ENCODE results near the gene TECR. TPM values are rescaled to one million over a fixed set of nuclear protein-coding genes. Genes with fewer than 3 reads are reported as not detected.
A peak's percentile ranks its signal among the peaks of the same experiment; 100 is the strongest.

Gene TECR
- total and polyA plus RNA-seq, 2 donors (not counting 3 experiments of a cell fraction or from before 2014, with no cell fraction given), result 109 to 193 TPM

GRCh38 chr19:14516048-14516534 lies 13.3 kb upstream of the TECR start:
- DNase-seq (ENCODE audit: low read depth, low spot score), result no peak
- peaks cover 33% of the 10 kb centered on the region for H3K79me2 ChIP-seq (ENCODE audit: control insufficient read depth, insufficient read depth, low read length)
- H2AFZ ChIP-seq (ENCODE audit: low read depth, low read length), result no peak overlapping the region
- peak; percentile 15 for FAIRE-seq
- ChIA-PET CTCF (interaction anchor here (0.9 to 2.9 kb wide), 4 partner anchors 9 to 37 kb away, joined by 3 to 22 read pairs (median 9); no protein-coding TSS in a partner anchor), POLR2A (interaction anchor here (0.6 to 2.8 kb wide), 2 partner anchors 18 to 48 kb away, joined by 6 to 22 read pairs; no protein-coding TSS in a partner anchor)
- H3K4me3 ChIP-seq (replicated peaks in 1 of 3; ENCODE audit: insufficient read depth in 1 of 3, low read depth in 1 of 3, low read length in 3 of 3), result peak overlapping the region in 2 of 3 experiments; percentile 1 to 85
- H3K9me3 ChIP-seq (replicated peaks; ENCODE audit: control insufficient read depth, insufficient read depth, low read length), result no peaks in the 10 kb centered on the region
- H3K9ac ChIP-seq (replicated peaks; ENCODE audit: extremely low read depth, insufficient read depth, low read length), result peak overlapping the region; percentile 24
- H3K4me1 ChIP-seq (ENCODE audit: control insufficient read depth, extremely low read depth, insufficient read depth, low read length), result peaks cover 35% of the 10 kb centered on the region
- intact Hi-C loops (cut with micrococcal nuclease), result no loop called here
- no peak overlapping the region for H3K27ac ChIP-seq (ENCODE audit: insufficient read depth, low read depth, low read length)
- BruUV-seq (replicated peaks), result no TSS peak
- no peaks in the 10 kb centered on the region for H4K20me1 ChIP-seq (replicated peaks; ENCODE audit: control insufficient read depth, extremely low read depth, insufficient read depth, low read length)
- peak overlapping the region; percentile 94 for H3K4me2 ChIP-seq (ENCODE audit: insufficient read depth, low read length)
- dilution Hi-C loops (cut with MboI; ENCODE audit: extremely low pct_ligation_motif_present, low sequenced_read_pairs), result no loop called here
- H3K36me3 ChIP-seq (ENCODE audit: control insufficient read depth in 2 of 2, extremely low read depth in 1 of 2, insufficient read depth in 2 of 2, low read length in 2 of 2), result peaks cover 12 to 13% of the 10 kb centered on the region in 2 experiments
- no peaks in the 10 kb centered on the region for H3K27me3 ChIP-seq (ENCODE audit: control insufficient read depth in 2 of 2, insufficient read depth in 2 of 2, low read length in 2 of 2)
- no peaks in the 10 kb centered on the region for H3K9me1 ChIP-seq (replicated peaks; ENCODE audit: control insufficient read depth, extremely low read depth, insufficient read depth, low read length)
- TF ChIP-seq GATA2 (IDR thresholded peaks at IDR 0.05; ENCODE audit: insufficient read depth, insufficient read length, low read depth, low read length), result no peak
- no peak for TF ChIP-seq POLR2AphosphoS5 (IDR thresholded peaks at IDR 0.05; ENCODE audit: insufficient read depth, low read depth, low read length)

DNA sequence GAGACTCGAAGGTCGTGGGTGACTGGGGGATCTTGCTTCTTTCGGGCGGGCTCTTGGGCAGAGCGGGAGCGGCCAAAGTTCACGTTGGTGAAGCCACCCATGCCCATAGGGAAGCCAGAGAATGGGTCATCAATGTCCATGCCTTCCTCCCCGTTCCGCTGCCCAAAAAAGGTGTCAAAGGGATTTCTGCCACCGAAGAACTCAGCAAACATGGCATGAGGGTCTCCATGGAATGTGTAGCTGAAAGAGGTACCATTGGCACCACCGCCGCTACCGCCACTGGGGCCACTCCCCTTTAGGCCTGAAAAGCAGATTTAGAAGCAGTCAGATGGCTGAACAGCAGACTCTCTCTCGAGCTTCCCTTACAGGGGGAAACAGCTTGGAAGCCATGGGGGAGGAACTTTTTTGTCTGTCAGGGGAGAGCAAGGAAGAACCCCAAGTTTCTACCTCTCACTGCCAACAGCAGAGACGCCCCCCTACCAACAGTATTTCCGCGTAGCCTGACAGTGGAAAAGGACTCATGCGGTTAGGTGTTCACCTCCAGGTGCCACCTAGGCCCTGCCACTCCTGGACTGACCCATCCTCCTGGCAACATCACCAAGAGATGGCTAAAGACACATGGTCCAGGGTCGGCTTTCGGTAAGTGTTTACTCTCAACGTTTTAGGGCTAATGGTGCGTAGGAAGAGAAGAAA lies 12.5 kb upstream of the TECR start:
- Histone ChIP-seq H3K9ac (replicated peaks; ENCODE audit: extremely low read depth, insufficient read depth, low read length) (peak overlapping the region; percentile 98), H3K4me2 (ENCODE audit: insufficient read depth, low read length) (peak overlapping the region; percentile 94), H3K79me2 (ENCODE audit: control insufficient read depth, insufficient read depth, low read length) (peaks cover 33% of the 10 kb centered on the region), H3K27ac (ENCODE audit: insufficient read depth, low read depth, low read length) (peak overlapping the region; percentile 3), H3K9me3 (replicated peaks; ENCODE audit: control insufficient read depth, insufficient read depth, low read length) (no peaks in the 10 kb centered on the region), H2AFZ (ENCODE audit: low read depth, low read length) (no peak overlapping the region), H4K20me1 (replicated peaks; ENCODE audit: control insufficient read depth, extremely low read depth, insufficient read depth, low read length) (no peaks in the 10 kb centered on the region), H3K4me3 (replicated peaks in 1 of 3; ENCODE audit: insufficient read depth in 1 of 3, low read depth in 1 of 3, low read length in 3 of 3) (peak overlapping the region; percentile 59 to 93 (median 85)), H3K4me1 (ENCODE audit: control insufficient read depth, extremely low read depth, insufficient read depth, low read length) (peaks cover 36% of the 10 kb centered on the region), H3K36me3 (ENCODE audit: control insufficient read depth in 2 of 2, extremely low read depth in 1 of 2, insufficient read depth in 2 of 2, low read length in 2 of 2) (peaks cover 12 to 13% of the 10 kb centered on the region in 2 experiments), H3K27me3 (ENCODE audit: control insufficient read depth in 2 of 2, insufficient read depth in 2 of 2, low read length in 2 of 2) (no peaks in the 10 kb centered on the region), H3K9me1 (replicated peaks; ENCODE audit: control insufficient read depth, extremely low read depth, insufficient read depth, low read length) (no peaks in the 10 kb centered on the region)
- peak; percentile 31 for FAIRE-seq
- intact Hi-C loops (cut with micrococcal nuclease) (loop anchor here (1.0 kb wide), 2 partner anchors 10 to 21 kb away; partner anchors contain the start of gene GIPC1), dilution Hi-C loops (cut with MboI; ENCODE audit: extremely low pct_ligation_motif_present, low sequenced_read_pairs) (no loop called here)
- peak; percentile 21 for DNase-seq (ENCODE audit: low read depth, low spot score)
- TSS peak; percentile 28 for BruUV-seq (replicated peaks)
- ChIA-PET CTCF (interaction anchor here (1.0 to 2.9 kb wide), 8 partner anchors 11 to 44 kb away, joined by 3 to 22 read pairs (median 9); partner anchors contain the start of gene PTGER1), POLR2A (interaction anchor here (0.6 to 2.8 kb wide), 5 partner anchors 9 to 414 kb away, joined by 3 to 27 read pairs (median 7); no protein-coding TSS in a partner anchor)
- TF ChIP-seq EZH2 (IDR thresholded peaks at IDR 0.05; ENCODE audit: borderline replicate concordance, low read depth, low read length, severe bottlenecking) (no peak), FOS (IDR thresholded peaks at IDR 0.05; ENCODE audit: borderline replicate concordance, insufficient read depth, low read length) (no peak), POLR2AphosphoS5 (IDR thresholded peaks at IDR 0.05; ENCODE audit: insufficient read depth, low read depth, low read length) (no peak), GATA2 (IDR thresholded peaks at IDR 0.05; ENCODE audit: insufficient read depth, insufficient read length, low read depth, low read length) (no peak), CTCF (IDR thresholded peaks at IDR 0.05; ENCODE audit: extremely low read depth in 1 of 2, insufficient read depth in 1 of 2, low read depth in 1 of 2, low read length in 2 of 2) (no peak), JUN (IDR thresholded peaks at IDR 0.05; ENCODE audit: borderline replicate concordance, insufficient read depth, insufficient read length, low read depth) (no peak), POLR2A (IDR thresholded peaks at IDR 0.05; ENCODE audit: low read depth, low read length) (no peak), MYC (IDR thresholded peaks at IDR 0.05; ENCODE audit: low read depth, low read length) (no peak)
- TF ChIP-seq, protein P1, sequence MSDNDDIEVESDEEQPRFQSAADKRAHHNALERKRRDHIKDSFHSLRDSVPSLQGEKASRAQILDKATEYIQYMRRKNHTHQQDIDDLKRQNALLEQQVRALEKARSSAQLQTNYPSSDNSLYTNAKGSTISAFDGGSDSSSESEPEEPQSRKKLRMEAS (IDR thresholded peaks at IDR 0.05; ENCODE audit: insufficient read depth, insufficient read length), result no peak
